IMR-90 (cell line): ENCODE results near the gene FAM171A1. TPM values are rescaled to one million over a fixed set of nuclear protein-coding genes. Genes with fewer than 3 reads are reported as not detected.

Experiments
- ATAC-seq: fragments of 200-7000 bp; cut with Tn5 transposase; 2 replicates; pipeline ENCODE4 v1.9.1; 2020; ENCODE audit warnings: low read depth, mild to moderate bottlenecking, moderate library complexity
- BruUV-seq: library from RNA; stranded (reverse); fragments of 400-500 nt; replicated peaks from 2 replicates; lab custom pipeline; 2021; lab: Mats Ljungman, UMichigan
- CTCF ChIA-PET: fragments of 300-600 bp; formaldehyde crosslinking; extraction: SDS; loops from one replicate; lab custom pipeline; 2021; ENCODE audit warnings: antibody characterized with exemption; lab: Yijun Ruan, JAX
- POLR2A ChIA-PET: fragments of 300-600 bp; sonication (Branson Sonifier 250); formaldehyde crosslinking; loops from one replicate; lab custom pipeline; 2022; ENCODE audit warnings: antibody characterized with exemption; ENCODE audit not compliant: unreplicated experiment; lab: Charles Lee
- DNase-seq: peaks from one replicate; pipeline ENCODE4 v3.0.0; 2013
- H2AFZ ChIP-seq: replicated peaks from 2 replicates; pipeline ENCODE3; 2013; ENCODE audit warnings: low read length, mild to moderate bottlenecking; ENCODE audit not compliant: poor library complexity
- H2AK5ac ChIP-seq: 2 replicates; pipeline ENCODE4 v1.6.1; 2013; ENCODE audit warnings: low read depth, low read length, inconsistent platforms
- H2AK9ac ChIP-seq: replicated peaks from 2 replicates; pipeline ENCODE3; 2013; ENCODE audit warnings: mild to moderate bottlenecking, low read depth, low read length, moderate library complexity; ENCODE audit not compliant: poor library complexity
- H2BK120ac ChIP-seq: 2 replicates; pipeline ENCODE4 v1.6.1; 2013; ENCODE audit warnings: low read depth, low read length, inconsistent platforms
- H2BK15ac ChIP-seq: 3 replicates; pipeline ENCODE4 v1.6.1; 2013; ENCODE audit warnings: low read depth, low read length, inconsistent platforms
- H2BK20ac ChIP-seq: 2 replicates; pipeline ENCODE4 v1.6.1; 2013; ENCODE audit warnings: low read depth, mild to moderate bottlenecking, inconsistent platforms, low read length, moderate library complexity
- H2BK5ac ChIP-seq: 2 replicates; pipeline ENCODE4 v1.6.1; 2013; ENCODE audit warnings: mild to moderate bottlenecking, low read depth, low read length, inconsistent platforms; ENCODE audit not compliant: poor library complexity, severe bottlenecking
- H3K14ac ChIP-seq: replicated peaks from 2 replicates; pipeline ENCODE4 v1.6.1; 2013; ENCODE audit warnings: low read depth, low read length, inconsistent platforms
- H3K18ac ChIP-seq: 2 replicates; pipeline ENCODE4 v1.6.1; 2013; ENCODE audit warnings: low read depth, low read length, control low read depth
- H3K23ac ChIP-seq: 2 replicates; pipeline ENCODE4 v1.6.1; 2013; ENCODE audit warnings: low read depth, low read length, inconsistent platforms
- H3K27ac ChIP-seq: 2 replicates; pipeline ENCODE4 v1.5.1; 2013; ENCODE audit warnings: mild to moderate bottlenecking, control low read depth, low read length; ENCODE audit not compliant: insufficient read depth
- H3K27me3 ChIP-seq: 2 replicates; pipeline ENCODE4 v1.6.1; 2013; ENCODE audit warnings: low read length; ENCODE audit not compliant: control insufficient read depth, insufficient read depth
- H3K36me3 ChIP-seq: 2 replicates; pipeline ENCODE4 v1.6.1; 2013; ENCODE audit warnings: low read length, mixed read lengths; ENCODE audit not compliant: control insufficient read depth, insufficient read depth
- H3K4ac ChIP-seq: 2 replicates; pipeline ENCODE4 v1.6.1; 2013; ENCODE audit warnings: low read depth, low read length, inconsistent platforms
- H3K4me1 ChIP-seq: 2 replicates; pipeline ENCODE4 v1.6.1; 2013; ENCODE audit warnings: low read length, mixed read lengths; ENCODE audit not compliant: control insufficient read depth, insufficient read depth
- H3K4me2 ChIP-seq: 2 replicates; pipeline ENCODE4 v1.6.1; 2013; ENCODE audit warnings: low read depth, mild to moderate bottlenecking, control low read depth, low read length, moderate library complexity
- H3K4me3 ChIP-seq: 2 replicates; pipeline ENCODE4 v1.5.1; 2013; ENCODE audit warnings: low read depth, mild to moderate bottlenecking, control low read depth, low read length, moderate library complexity; ENCODE audit not compliant: insufficient read depth
- H3K56ac ChIP-seq: 2 replicates; pipeline ENCODE4 v1.6.1; 2013; ENCODE audit warnings: low read length, inconsistent platforms; ENCODE audit not compliant: insufficient read depth; ENCODE audit errors: extremely low read depth
- H3K79me1 ChIP-seq, 2 experiments: 2 replicates each; pipeline ENCODE4 v1.6.1; 2013; ENCODE audit warnings: low read length in 2 of 2, inconsistent platforms in 1 of 2, low read depth in 1 of 2
- H3K9ac ChIP-seq: 2 replicates; pipeline ENCODE4 v1.6.1; 2013; ENCODE audit warnings: low read depth, low read length, control low read depth
- H3K9me1 ChIP-seq: 2 replicates; pipeline ENCODE4 v1.6.1; 2013; ENCODE audit warnings: low read length, inconsistent platforms; ENCODE audit not compliant: insufficient read depth
- H3K9me3 ChIP-seq: 2 replicates; pipeline ENCODE4 v1.6.1; 2013; ENCODE audit warnings: low read length; ENCODE audit not compliant: control insufficient read depth, insufficient read depth
- H4K20me1 ChIP-seq: 2 replicates; pipeline ENCODE4 v1.6.1; 2013; ENCODE audit warnings: low read length, inconsistent platforms; ENCODE audit not compliant: insufficient read depth
- H4K5ac ChIP-seq: 2 replicates; pipeline ENCODE4 v1.6.1; 2013; ENCODE audit warnings: mild to moderate bottlenecking, low read depth, low read length, control low read depth
- H4K8ac ChIP-seq, 2 experiments: 2 replicates each; pipeline ENCODE4 v1.6.1; 2013; ENCODE audit warnings: low read depth in 2 of 2, low read length in 2 of 2, control low read depth in 1 of 2, inconsistent platforms in 1 of 2
- H4K91ac ChIP-seq: 2 replicates; pipeline ENCODE4 v1.6.1; 2013; ENCODE audit warnings: low read depth, low read length, inconsistent platforms; ENCODE audit not compliant: insufficient read depth
- BHLHE40 ChIP-seq: fragments of 150-350 bp; IDR thresholded peaks from 2 replicates; pipeline ENCODE4 v1.6.1; 2016; ENCODE audit warnings: mild to moderate bottlenecking, low read depth, low read length
- CEBPB ChIP-seq: IDR thresholded peaks from 2 replicates; pipeline ENCODE4 v1.6.1; 2012; ENCODE audit warnings: low read depth, low read length, improper control_type of control experiment
- CTCF ChIP-seq: conservative IDR thresholded peaks from 2 replicates; pipeline ENCODE4 v1.5.1; 2012; ENCODE audit warnings: mild to moderate bottlenecking, low read depth, low read length, improper control_type of control experiment
- MAFK ChIP-seq: IDR thresholded peaks from 2 replicates; pipeline ENCODE4 v1.6.1; 2012; ENCODE audit warnings: low read depth, low read length, improper control_type of control experiment
- MAZ ChIP-seq: IDR thresholded peaks from 2 replicates; pipeline ENCODE4 v1.6.1; 2012; ENCODE audit warnings: low read depth, mild to moderate bottlenecking, low read length, improper control_type of control experiment, moderate library complexity, borderline replicate concordance
- NFE2L2 ChIP-seq: fragments of 150-350 bp; IDR thresholded peaks from 2 replicates; pipeline ENCODE4 v1.6.1; 2016; ENCODE audit warnings: low read depth, mild to moderate bottlenecking, low read length
- POLR2A ChIP-seq: IDR thresholded peaks from 2 replicates; pipeline ENCODE4 v1.6.1; 2012; ENCODE audit warnings: mild to moderate bottlenecking, low read depth, low read length
- RAD21 ChIP-seq: IDR thresholded peaks from 2 replicates; pipeline ENCODE4 v1.6.1; 2012; ENCODE audit warnings: low read length, improper control_type of control experiment
- RCOR1 ChIP-seq: IDR thresholded peaks from 2 replicates; pipeline ENCODE4 v1.6.1; 2012; ENCODE audit warnings: mild to moderate bottlenecking, low read length, improper control_type of control experiment; ENCODE audit not compliant: insufficient replicate concordance
- SMC3 ChIP-seq: fragments of 150-350 bp; IDR thresholded peaks from 2 replicates; pipeline ENCODE4 v1.6.1; 2016; ENCODE audit warnings: low read depth, mild to moderate bottlenecking, antibody characterized with exemption, low read length, moderate library complexity
- USF2 ChIP-seq: fragments of 150-350 bp; IDR thresholded peaks from 2 replicates; pipeline ENCODE4 v1.6.1; 2017; ENCODE audit warnings: mild to moderate bottlenecking, antibody characterized with exemption, low read length, low read depth
- WGBS, 2 experiments: methylation state at CpG; one replicate each; pipeline versions ENCODE4 v1.1.5 to v1.1.7; 2013; ENCODE audit warnings: missing lambda C conversion rate in 2 of 2; ENCODE audit not compliant: insufficient read length in 1 of 2; ENCODE audit errors: extremely low coverage in 2 of 2; 5-methylcytosine and 5-hydroxymethylcytosine counted together
- dilution Hi-C: fragments of 300-500 bp; cut with HindIII; formaldehyde crosslinking; loops from one replicate; pipeline ENCODE4 v1.14.3; 2018; ENCODE audit warnings: low sequenced_read_pairs; ENCODE audit not compliant: unreplicated experiment
- in situ Hi-C: fragments of 300-500 bp; cut with MboI; formaldehyde crosslinking; loops from 3 replicates; pipeline ENCODE4 v1.14.3; 2019; ENCODE audit warnings: low sequenced_read_pairs, inconsistent platforms, mixed read lengths
- intact Hi-C: fragments of 100-400 bp; cut with micrococcal nuclease; formaldehyde crosslinking; loops from 2 replicates; pipeline ENCODE4 v1.10.0; 2022
- polyA plus RNA-seq, 3 experiments: library from polyadenylated mRNA; depleted of rRNA; stranded (reverse); fragments of >200 nt; gene quantifications; 2 replicates each; pipeline ENCODE4 v1.2.3, GENCODE V29; 2012; ENCODE audit warnings: low replicate concordance in 1 of 3
- total RNA-seq: library from RNA; depleted of rRNA; stranded (reverse); fragments of >200 nt; gene quantifications from 2 replicates; pipeline ENCODE4 v1.2.3, GENCODE V29; 2012

Gene FAM171A1
- total and polyA plus RNA-seq, 2 of the 4 experiments (the other 2 are of a cell fraction), result 20.3 to 30.6 TPM

- ChIA-PET POLR2A (no interaction called here), CTCF (no interaction called here)
- Histone ChIP-seq H2AFZ (peak overlapping the region; percentile 54), H3K36me3 (no peaks in the 10 kb centered on the region), H3K9me1 (0 out of 2 replicates have a peak, but pooled peaks cover 5% of the 10 kb centered on the region), H4K5ac (no peak overlapping the region), H3K14ac (no peak overlapping the region), H2BK20ac (no peak overlapping the region), H4K91ac (no peak overlapping the region), H3K27ac (no peak overlapping the region), H2BK120ac (no peak overlapping the region), H4K8ac (no peak overlapping the region), H3K18ac (no peak overlapping the region), H3K56ac (no peak overlapping the region), H3K4me3 (no peak overlapping the region), H2BK5ac (no peak overlapping the region), H3K4me2 (no peak overlapping the region), H3K4me1 (peaks cover 8% of the 10 kb centered on the region), H2AK9ac (no peak overlapping the region), H4K20me1 (peaks cover 2% of the 10 kb centered on the region; the same call in 1 of the 2 replicates), H3K4ac (no peak overlapping the region), H3K79me1 (peaks cover 18 to 39% of the 10 kb centered on the region in 2 experiments; a peak in 3 of 4 replicates), H3K27me3 (no peaks in the 10 kb centered on the region), H2BK15ac (no peak overlapping the region), H2AK5ac (no peak overlapping the region), H3K9ac (no peak overlapping the region), H3K23ac (no peak overlapping the region), H3K9me3 (no peaks in the 10 kb centered on the region)
- BruUV-seq, result no TSS peak
- intact Hi-C loops (no loop called here), in situ Hi-C loops (no loop called here), dilution Hi-C loops (no loop called here)
- no CpG with 5 or more reads among the region's 9 CpGs for WGBS, 2 experiments
- TF ChIP-seq RCOR1 (no peak), BHLHE40 (no peak), MAZ (no peak), CEBPB (no peak), RAD21 (no peak), NFE2L2 (no peak), USF2 (no peak), POLR2A (no peak), CTCF (no peak), MAFK (no peak), SMC3 (no peak)
- peak; percentile 53; the same call in 1 of the 2 replicates for ATAC-seq
- DNase-seq, result no peak
Observed at GRCh38 chr10:15316145-15316544, 54.9 kb downstream of the FAM171A1 start.
